HUES6 (cell line): ENCODE results near the gene EPHB1.

Source experiments
- H3K27ac ChIP-seq: 2 replicates; pipeline ENCODE4 v1.7.0; 2013; ENCODE audit warnings: low read depth, mild to moderate bottlenecking, low read length, inconsistent platforms
- H3K27me3 ChIP-seq: 2 replicates; pipeline ENCODE4 v1.6.1; 2013; ENCODE audit warnings: low read length; ENCODE audit not compliant: control insufficient read depth, insufficient read depth
- H3K36me3 ChIP-seq: 2 replicates; pipeline ENCODE4 v1.6.1; 2013; ENCODE audit warnings: low read length; ENCODE audit not compliant: control insufficient read depth, insufficient read depth
- H3K4me1 ChIP-seq: 2 replicates; pipeline ENCODE4 v1.6.1; 2013; ENCODE audit warnings: low read length; ENCODE audit not compliant: control insufficient read depth, insufficient read depth
- H3K4me3 ChIP-seq: 2 replicates; pipeline ENCODE4 v1.5.1; 2013; ENCODE audit warnings: low read depth, low read length
- H3K9ac ChIP-seq: one replicate; pipeline ENCODE4 v1.6.1; 2013; ENCODE audit warnings: mild to moderate bottlenecking, low read length
- H3K9me3 ChIP-seq: 2 replicates; pipeline ENCODE4 v1.6.1; 2013; ENCODE audit warnings: low read depth, low read length; ENCODE audit not compliant: control insufficient read depth, insufficient read depth

EPHB1 gene

GRCh38 chr3:134797741-134798451 is 2.8 kb downstream of the EPHB1 start:
- Histone ChIP-seq H3K4me3 (peak overlapping the region; percentile 84; the same call in 1 of the 2 replicates), H3K27me3 (peaks cover 66% of the 10 kb centered on the region), H3K9ac (no peak overlapping the region), H3K36me3 (no peaks in the 10 kb centered on the region), H3K9me3 (no peaks in the 10 kb centered on the region), H3K4me1 (peaks cover 12% of the 10 kb centered on the region), H3K27ac (no peak overlapping the region)

- Histone ChIP-seq H3K4me3 (no peak overlapping the region), H3K9ac (no peak overlapping the region), H3K36me3 (no peaks in the 10 kb centered on the region), H3K9me3 (no peaks in the 10 kb centered on the region), H3K4me1 (peaks cover 12% of the 10 kb centered on the region), H3K27me3 (peaks cover 58% of the 10 kb centered on the region), H3K27ac (no peak overlapping the region)
These were observed 3.7 kb downstream of the EPHB1 start for GRCh38 chr3:134798681-134799311.

- no peak overlapping the region for H3K9ac ChIP-seq
- H3K4me3 ChIP-seq, result no peak overlapping the region
- H3K9me3 ChIP-seq, result no peaks in the 10 kb centered on the region
- peaks cover 12% of the 10 kb centered on the region for H3K4me1 ChIP-seq
- peaks cover 52% of the 10 kb centered on the region for H3K27me3 ChIP-seq
- no peak overlapping the region for H3K27ac ChIP-seq
- no peaks in the 10 kb centered on the region for H3K36me3 ChIP-seq
These were observed 4.3 kb downstream of the EPHB1 start for GRCh38 chr3:134799393-134799792.

GRCh38 chr3:134801204-134801958 is 6.3 kb downstream of the EPHB1 start:
- Histone ChIP-seq H3K27me3 (peaks cover 35% of the 10 kb centered on the region), H3K4me1 (peaks cover 12% of the 10 kb centered on the region), H3K9me3 (no peaks in the 10 kb centered on the region), H3K4me3 (no peak overlapping the region), H3K36me3 (no peaks in the 10 kb centered on the region), H3K9ac (no peak overlapping the region), H3K27ac (no peak overlapping the region)

- Histone ChIP-seq H3K9me3 (no peaks in the 10 kb centered on the region), H3K4me1 (peaks cover 6% of the 10 kb centered on the region), H3K4me3 (no peak overlapping the region), H3K9ac (no peak overlapping the region), H3K27me3 (peaks cover 24% of the 10 kb centered on the region), H3K36me3 (no peaks in the 10 kb centered on the region), H3K27ac (no peak overlapping the region)
These were observed 7.5 kb downstream of the EPHB1 start for GRCh38 chr3:134802428-134803050.

- no peaks in the 10 kb centered on the region for H3K36me3 ChIP-seq
- peaks cover under 1% of the 10 kb centered on the region; the same call in 1 of the 2 replicates for H3K4me1 ChIP-seq
- no peaks in the 10 kb centered on the region for H3K9me3 ChIP-seq
- no peak overlapping the region for H3K4me3 ChIP-seq
- H3K27me3 ChIP-seq, result peaks cover 18% of the 10 kb centered on the region
- H3K9ac ChIP-seq, result no peak overlapping the region
- no peak overlapping the region for H3K27ac ChIP-seq
These were observed 8.0 kb downstream of the EPHB1 start for GRCh38 chr3:134803051-134803505.

GRCh38 chr3:134803652-134804051 is 8.6 kb downstream of the EPHB1 start:
- Histone ChIP-seq H3K36me3 (no peaks in the 10 kb centered on the region), H3K4me3 (no peak overlapping the region), H3K9ac (no peak overlapping the region), H3K27me3 (peaks cover 13% of the 10 kb centered on the region), H3K9me3 (no peaks in the 10 kb centered on the region), H3K27ac (no peak overlapping the region), H3K4me1 (no peaks in the 10 kb centered on the region)

- no peak overlapping the region for H3K4me3 ChIP-seq
- no peak overlapping the region for H3K9ac ChIP-seq
- no peaks in the 10 kb centered on the region for H3K36me3 ChIP-seq
- no peaks in the 10 kb centered on the region for H3K9me3 ChIP-seq
- H3K27ac ChIP-seq, result no peak overlapping the region
- peaks cover 2% of the 10 kb centered on the region; the same call in 1 of the 2 replicates for H3K27me3 ChIP-seq
- peaks cover 9% of the 10 kb centered on the region for H3K4me1 ChIP-seq
These were observed 9.7 kb downstream of the EPHB1 start for GRCh38 chr3:134804508-134805480.

- Histone ChIP-seq H3K4me1 (peaks cover 22% of the 10 kb centered on the region), H3K9ac (no peak overlapping the region), H3K9me3 (no peaks in the 10 kb centered on the region), H3K27ac (no peak overlapping the region), H3K27me3 (no peaks in the 10 kb centered on the region; the same call in 1 of the 2 replicates), H3K36me3 (no peaks in the 10 kb centered on the region), H3K4me3 (no peak overlapping the region)
These were observed 12.1 kb downstream of the EPHB1 start for GRCh38 chr3:134807189-134807588.

GRCh38 chr3:134808835-134809234 is 13.8 kb downstream of the EPHB1 start:
- peaks cover 22% of the 10 kb centered on the region for H3K4me1 ChIP-seq
- no peak overlapping the region for H3K27ac ChIP-seq
- no peak overlapping the region for H3K4me3 ChIP-seq
- H3K36me3 ChIP-seq, result no peaks in the 10 kb centered on the region
- H3K9ac ChIP-seq, result no peak overlapping the region
- H3K9me3 ChIP-seq, result no peaks in the 10 kb centered on the region
- H3K27me3 ChIP-seq, result no peaks in the 10 kb centered on the region; the same call in 1 of the 2 replicates
